HepG2 (cell line): ENCODE measurements around the gene ESYT1. TPM values are rescaled to one million over a fixed set of nuclear protein-coding genes. Genes with fewer than 3 reads are reported as not detected.

Experiments used
- ATAC-seq: fragments of 200-7000 bp; cut with Tn5 transposase; 3 replicates; pipeline ENCODE4 v1.9.1; 2020; ENCODE audit warnings: mild to moderate bottlenecking, moderate library complexity
- BruUV-seq: library from RNA; stranded (reverse); fragments of 400-500 nt; replicated peaks from 2 replicates; lab custom pipeline; 2021; lab: Mats Ljungman, UMichigan
- CTCF ChIA-PET: fragments of 300-600 bp; formaldehyde crosslinking; extraction: SDS; loops from one replicate; lab custom pipeline; 2021; ENCODE audit warnings: low total read pairs, inconsistent platforms, low intra/inter-chr PET ratio; lab: Yijun Ruan, JAX
- POLR2A ChIA-PET: fragments of 350-600 bp; sonication (Branson Sonifier 250); formaldehyde crosslinking; loops from one replicate; lab custom pipeline; 2020; ENCODE audit warnings: antibody characterized with exemption, inconsistent platforms; lab: Yijun Ruan, JAX
- DNase-seq: peaks from one replicate; pipeline ENCODE4 v3.0.0-alpha.2; 2015; ENCODE audit warnings: low spot score
- FAIRE-seq: peaks from 3 replicates; lab custom pipeline; 2011; peaks lifted over from hg19 to GRCh38; lab: Jason Lieb, UNC
- H2AFZ ChIP-seq: one replicate; pipeline ENCODE4 v1.6.1; 2011; ENCODE audit warnings: low read length, inconsistent platforms
- H3K27ac ChIP-seq: fragments of 300-600 bp; 3 replicates; pipeline ENCODE4 v1.8.0; 2011; ENCODE audit warnings: mixed run types, mild to moderate bottlenecking, mixed read lengths, low read length, inconsistent platforms; ENCODE audit not compliant: insufficient read depth; ENCODE audit errors: extremely low read length
- H3K27me3 ChIP-seq, 2 experiments: fragments of 200-600 bp in 1 of 2; 2 replicates in 1 of 2; 3 replicates in 1 of 2; pipeline versions ENCODE4 v1.6.0 to v1.8.0; 2011; ENCODE audit warnings: low read length in 2 of 2, mild to moderate bottlenecking in 2 of 2, moderate library complexity in 2 of 2, inconsistent platforms in 1 of 2; ENCODE audit not compliant: insufficient read depth in 2 of 2, control insufficient read depth in 1 of 2
- H3K36me3 ChIP-seq, 2 experiments: fragments of 200-600 bp in 1 of 2; replicated peaks in 1 of 2; 2 replicates in 1 of 2; 3 replicates in 1 of 2; pipeline versions ENCODE4 v1.5.1 to v1.8.0; 2011; ENCODE audit warnings: low read length in 2 of 2, inconsistent platforms in 1 of 2; ENCODE audit not compliant: insufficient read depth in 2 of 2, control insufficient read depth in 1 of 2
- H3K4me1 ChIP-seq: 2 replicates; pipeline ENCODE4 v1.5.1; 2012; ENCODE audit warnings: low read length, inconsistent platforms; ENCODE audit not compliant: insufficient read depth
- H3K4me2 ChIP-seq: 2 replicates; pipeline ENCODE4 v1.6.0; 2011; ENCODE audit warnings: low read depth, low read length, inconsistent platforms
- H3K4me3 ChIP-seq, 3 experiments: fragments of 200-600 bp in 1 of 3; sonication (generic), shearing (Covaris generic) in 1 of 3; replicated peaks in 1 of 3; 2 replicates each; pipeline ENCODE4 v1.5.1; 2011 to 2016; ENCODE audit warnings: low read length in 3 of 3, inconsistent platforms in 2 of 3, low read depth in 2 of 3, mild to moderate bottlenecking in 2 of 3, control low read depth in 1 of 3, mixed read lengths in 1 of 3; ENCODE audit not compliant: insufficient read depth in 1 of 3
- H3K79me2 ChIP-seq: one replicate; pipeline ENCODE4 v1.6.1; 2011; ENCODE audit warnings: low read length, inconsistent platforms; ENCODE audit not compliant: insufficient read depth
- H3K9ac ChIP-seq: 2 replicates; pipeline ENCODE4 v1.6.0; 2011; ENCODE audit warnings: mild to moderate bottlenecking, low read depth, low read length, inconsistent platforms; ENCODE audit not compliant: insufficient read depth
- H3K9me3 ChIP-seq: 2 replicates; pipeline ENCODE4 v1.5.1; 2012; ENCODE audit warnings: mild to moderate bottlenecking, low read length
- H4K20me1 ChIP-seq: 2 replicates; pipeline ENCODE4 v1.6.0; 2011; ENCODE audit warnings: inconsistent platforms, mild to moderate bottlenecking, low read length, moderate library complexity; ENCODE audit not compliant: insufficient read depth
- CERS6 ChIP-seq: sonication (generic); formaldehyde crosslinking; IDR thresholded peaks from 2 replicates; pipeline ENCODE4 v1.5.0; 2020; ENCODE audit warnings: missing genetic modification reagents
- PAF1 ChIP-seq: IDR thresholded peaks from 2 replicates; pipeline ENCODE4 v1.6.1; 2016; ENCODE audit warnings: missing genetic modification reagents, missing compliant biosample characterization
- SP4 ChIP-seq: sonication (generic); formaldehyde crosslinking; IDR thresholded peaks from 2 replicates; pipeline ENCODE4 v1.8.1; 2023; ENCODE audit warnings: mild to moderate bottlenecking, missing genetic modification reagents
- ZNF281 ChIP-seq: sonication (generic); formaldehyde crosslinking; IDR thresholded peaks from 2 replicates; pipeline ENCODE4 v1.4.0; 2020; ENCODE audit warnings: missing genetic modification reagents, borderline replicate concordance
- WGBS: methylation state at CpG from one replicate; pipeline ENCODE4 v1.1.6; 2017; ENCODE audit warnings: low lambda C conversion rate; 5-methylcytosine and 5-hydroxymethylcytosine counted together
- in situ Hi-C: cut with HindIII; loops from 2 replicates; pipeline ENCODE4 v1.10.0; 2017; ENCODE audit warnings: low pct_unique_long_range_greater_than_20kb; ENCODE audit not compliant: extremely low pct_ligation_motif_present
- intact Hi-C: fragments of 100-400 bp; cut with micrococcal nuclease; formaldehyde crosslinking; loops from one replicate; pipeline ENCODE4 v1.10.0; 2022; ENCODE audit not compliant: unreplicated experiment
- polyA plus RNA-seq, 8 experiments: library from polyadenylated mRNA; depleted of rRNA in 3 of 8; stranded (reverse) in 7 of 8; unstranded in 1 of 8; fragments of >200 nt; fragmentation: Illumina TruSeq in 4 of 8; extraction: Trizol in 4 of 8; gene quantifications; 2 replicates each; pipeline versions ENCODE4 v1.2.1 to v1.2.3, GENCODE V29; 2011 to 2016; ENCODE audit warnings: low read depth in 4 of 8, missing spikeins in 1 of 8, mixed read lengths in 1 of 8; ENCODE audit not compliant: insufficient read depth in 1 of 8
- total RNA-seq, 5 experiments: library from RNA; depleted of rRNA; stranded (reverse); fragments of >200 nt; fragmentation: Illumina TruSeq; extraction: Trizol; gene quantifications; 2 replicates each; pipeline ENCODE4 v1.2.3, GENCODE V29; 2016; ENCODE audit warnings: low read depth in 1 of 5
- TF ChIP-seq, protein P1 (sequence below): IDR thresholded peaks from 2 replicates; pipeline ENCODE4 v1.6.1; 2016; ENCODE audit warnings: low read depth

The ESYT1 gene
- total and polyA plus RNA-seq, 2 of the 13 experiments (the other 11 are each of a cell fraction or from before 2014, with no cell fraction given) = 66.9 to 71.0 TPM

GRCh38 chr12:56086096-56086495 lies 42.0 kb upstream of the ESYT1 start:
- Histone ChIP-seq H4K20me1 (peaks cover 16% of the 10 kb centered on the region), H3K79me2 (peaks cover 34% of the 10 kb centered on the region), H3K9me3 (no peaks in the 10 kb centered on the region), H3K27me3 (no peaks in the 10 kb centered on the region; a peak in 1 of 5 replicates), H3K4me2 (no peak overlapping the region), H3K36me3 (peaks cover 29 to 62% of the 10 kb centered on the region in 2 experiments), H3K9ac (no peak overlapping the region), H3K27ac (no peak overlapping the region), H3K4me3 (no peak overlapping the region), H3K4me1 (peaks cover 47% of the 10 kb centered on the region), H2AFZ (no peak overlapping the region)
- intact Hi-C loops = no loop called here
- ChIA-PET POLR2A (interaction anchor here (0.7 to 10.2 kb wide), 4 partner anchors 9 to 32 kb away, joined by 3 to 279 read pairs (median 6); partner anchors contain the start of genes PA2G4 and ZC3H10), CTCF (no interaction called here)
- ATAC-seq (no peak), DNase-seq (no peak), FAIRE-seq (no peak)
- no peak for TF ChIP-seq CERS6 (CRISPR knock-in tag)
- TF ChIP-seq SP4 (CRISPR knock-in tag) = no peak
- TF ChIP-seq, protein P1, sequence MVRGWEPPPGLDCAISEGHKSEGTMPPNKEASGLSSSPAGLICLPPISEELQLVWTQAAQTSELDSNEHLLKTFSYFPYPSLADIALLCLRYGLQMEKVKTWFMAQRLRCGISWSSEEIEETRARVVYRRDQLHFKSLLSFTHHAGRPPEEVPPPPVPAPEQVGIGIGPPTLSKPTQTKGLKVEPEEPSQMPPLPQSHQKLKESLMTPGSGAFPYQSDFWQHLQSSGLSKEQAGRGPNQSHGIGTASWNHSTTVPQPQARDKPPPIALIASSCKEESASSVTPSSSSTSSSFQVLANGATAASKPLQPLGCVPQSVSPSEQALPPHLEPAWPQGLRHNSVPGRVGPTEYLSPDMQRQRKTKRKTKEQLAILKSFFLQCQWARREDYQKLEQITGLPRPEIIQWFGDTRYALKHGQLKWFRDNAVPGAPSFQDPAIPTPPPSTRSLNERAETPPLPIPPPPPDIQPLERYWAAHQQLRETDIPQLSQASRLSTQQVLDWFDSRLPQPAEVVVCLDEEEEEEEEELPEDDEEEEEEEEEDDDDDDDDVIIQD (CRISPR knock-in tag) = no peak
- TF ChIP-seq PAF1 (CRISPR knock-in tag) = no peak
- 0 out of 2 replicates have a peak, but pooled peaks have one; percentile 11 for TF ChIP-seq ZNF281 (CRISPR knock-in tag)
- no TSS peak for BruUV-seq
- 97% methylated on average over 3 of the region's 3 CpGs for WGBS
- in situ Hi-C loops = no loop called here
